Stimulated activated CD4-positive, alpha-beta T cell treated with anti-CD3 and anti-CD28 coated beads, Interleukin-1b, Interleukin-23, amount 100 ng/mL, for 24 hours (primary cell): ENCODE results near the gene NRP2.

Experiments
- DNase-seq, 4 experiments: peaks; one replicate each; pipeline ENCODE4 v3.0.0-alpha.2; 2020; ENCODE audit warnings: low read depth in 4 of 4, low spot score in 1 of 4

The NRP2 gene, protein sequence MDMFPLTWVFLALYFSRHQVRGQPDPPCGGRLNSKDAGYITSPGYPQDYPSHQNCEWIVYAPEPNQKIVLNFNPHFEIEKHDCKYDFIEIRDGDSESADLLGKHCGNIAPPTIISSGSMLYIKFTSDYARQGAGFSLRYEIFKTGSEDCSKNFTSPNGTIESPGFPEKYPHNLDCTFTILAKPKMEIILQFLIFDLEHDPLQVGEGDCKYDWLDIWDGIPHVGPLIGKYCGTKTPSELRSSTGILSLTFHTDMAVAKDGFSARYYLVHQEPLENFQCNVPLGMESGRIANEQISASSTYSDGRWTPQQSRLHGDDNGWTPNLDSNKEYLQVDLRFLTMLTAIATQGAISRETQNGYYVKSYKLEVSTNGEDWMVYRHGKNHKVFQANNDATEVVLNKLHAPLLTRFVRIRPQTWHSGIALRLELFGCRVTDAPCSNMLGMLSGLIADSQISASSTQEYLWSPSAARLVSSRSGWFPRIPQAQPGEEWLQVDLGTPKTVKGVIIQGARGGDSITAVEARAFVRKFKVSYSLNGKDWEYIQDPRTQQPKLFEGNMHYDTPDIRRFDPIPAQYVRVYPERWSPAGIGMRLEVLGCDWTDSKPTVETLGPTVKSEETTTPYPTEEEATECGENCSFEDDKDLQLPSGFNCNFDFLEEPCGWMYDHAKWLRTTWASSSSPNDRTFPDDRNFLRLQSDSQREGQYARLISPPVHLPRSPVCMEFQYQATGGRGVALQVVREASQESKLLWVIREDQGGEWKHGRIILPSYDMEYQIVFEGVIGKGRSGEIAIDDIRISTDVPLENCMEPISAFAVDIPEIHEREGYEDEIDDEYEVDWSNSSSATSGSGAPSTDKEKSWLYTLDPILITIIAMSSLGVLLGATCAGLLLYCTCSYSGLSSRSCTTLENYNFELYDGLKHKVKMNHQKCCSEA

DNA sequence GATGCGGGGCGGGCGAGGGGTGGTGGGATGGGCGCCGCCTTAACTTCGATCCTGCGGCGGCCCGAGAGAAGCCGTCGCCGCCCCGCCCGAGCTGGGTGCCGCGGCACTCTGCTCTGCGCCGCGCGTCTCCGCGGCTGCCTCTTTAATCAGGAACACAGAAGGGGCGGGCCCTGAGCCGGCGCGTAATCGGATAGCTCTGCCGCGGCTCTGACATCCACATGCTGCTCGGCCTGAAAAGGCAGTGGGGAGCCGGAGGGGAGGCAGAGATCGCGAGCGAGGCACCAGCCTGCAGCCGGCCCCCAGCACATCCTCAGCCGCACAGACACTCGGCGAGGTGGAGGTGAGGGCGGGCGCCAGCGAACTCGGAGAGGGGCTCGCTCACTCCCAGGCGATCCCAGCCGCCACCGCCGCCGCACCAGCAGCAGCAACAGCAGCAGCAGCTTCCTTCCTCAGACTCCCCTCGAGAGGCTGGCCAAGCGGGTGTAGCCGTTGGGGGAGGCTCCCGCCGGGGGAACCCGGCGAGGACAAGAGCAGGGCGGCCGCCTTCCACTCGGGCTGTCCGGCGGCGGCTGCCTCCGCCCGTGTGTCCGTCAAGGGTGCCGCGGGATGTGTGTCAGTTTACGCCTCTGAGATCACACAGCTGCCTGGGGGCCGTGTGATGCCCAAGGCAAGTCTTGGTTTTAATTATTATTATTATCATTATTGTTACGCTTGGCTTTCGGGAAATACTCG, at the start of gene NRP2:
Gene NRP2, plus strand, starts transcription at position 263 of the 732 bp plus-strand sequence. CDS start 790 bp downstream, outside the sequence.
- DNase-seq: peak in 1 of 4 experiments; percentile 35

DNA sequence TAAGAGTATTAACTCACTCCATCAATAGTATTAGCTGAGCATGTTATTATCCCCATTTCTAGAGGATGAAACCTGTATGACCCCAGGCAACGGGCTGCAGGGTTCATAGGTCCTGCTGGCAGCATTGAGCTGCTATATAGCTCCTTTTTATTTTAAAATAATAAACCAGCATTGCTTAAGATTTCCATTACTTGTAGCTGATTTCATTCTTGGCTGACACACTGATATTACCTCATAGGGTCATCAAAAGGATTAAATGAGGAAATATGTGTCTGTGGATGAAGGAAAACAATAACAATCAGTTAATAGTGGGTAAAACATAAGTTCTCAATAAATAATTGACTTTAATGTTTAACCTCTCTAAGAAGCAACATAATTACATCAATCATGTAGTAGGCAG, 48.3 kb upstream of the NRP2 start:
- DNase-seq: no peak

DNA sequence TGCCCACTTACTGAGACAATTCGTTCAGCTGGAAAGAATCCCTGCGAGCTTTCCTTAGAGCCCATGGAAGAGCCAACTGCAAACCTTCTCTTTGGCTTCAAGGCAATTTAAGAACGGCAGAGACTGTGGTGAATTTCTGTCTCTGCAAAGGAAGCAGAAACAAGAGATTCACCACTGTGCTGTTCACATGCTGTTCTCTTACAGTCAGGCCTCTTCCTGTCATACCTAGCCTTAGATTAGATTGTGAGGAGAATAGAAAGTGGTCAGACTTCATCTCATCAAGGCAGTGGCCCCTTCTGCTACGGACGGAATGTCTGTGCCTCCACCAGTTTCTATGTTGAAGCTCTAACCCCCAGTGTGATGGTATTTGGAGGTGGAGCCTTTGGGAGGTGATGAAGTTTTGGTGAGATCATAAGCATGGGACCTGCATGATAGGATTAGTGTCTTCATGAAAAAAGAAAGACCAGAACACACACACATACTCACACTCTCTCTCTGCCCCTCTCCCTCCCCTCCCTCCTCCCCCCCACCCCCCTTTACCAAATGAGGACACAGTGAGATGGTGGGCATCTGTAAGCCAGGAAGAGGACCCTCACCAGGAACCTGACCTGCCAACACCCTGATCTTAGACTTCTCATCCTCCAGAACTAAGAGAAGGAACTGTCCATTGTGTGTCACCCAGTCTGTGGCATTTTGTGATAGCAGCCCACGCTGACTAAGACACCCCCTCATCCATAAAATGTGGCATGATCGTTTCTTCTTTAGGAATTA, 45.6 kb upstream of the NRP2 start:
- DNase-seq: no peak

DNA sequence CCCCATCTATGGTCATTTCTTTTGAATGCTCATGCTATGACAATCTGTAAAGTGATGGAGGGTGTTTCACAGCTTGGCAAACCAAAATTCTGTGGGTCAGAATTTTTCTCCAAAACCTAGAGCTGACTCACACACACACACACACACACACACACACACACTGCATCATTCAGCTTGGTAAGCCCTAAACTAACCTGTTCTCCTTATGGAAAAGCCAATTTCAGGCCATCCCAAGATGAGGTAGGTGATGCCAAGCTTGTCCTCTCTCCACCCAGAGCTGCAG, 45.0 kb upstream of the NRP2 start:
- DNase-seq: no peak

DNA sequence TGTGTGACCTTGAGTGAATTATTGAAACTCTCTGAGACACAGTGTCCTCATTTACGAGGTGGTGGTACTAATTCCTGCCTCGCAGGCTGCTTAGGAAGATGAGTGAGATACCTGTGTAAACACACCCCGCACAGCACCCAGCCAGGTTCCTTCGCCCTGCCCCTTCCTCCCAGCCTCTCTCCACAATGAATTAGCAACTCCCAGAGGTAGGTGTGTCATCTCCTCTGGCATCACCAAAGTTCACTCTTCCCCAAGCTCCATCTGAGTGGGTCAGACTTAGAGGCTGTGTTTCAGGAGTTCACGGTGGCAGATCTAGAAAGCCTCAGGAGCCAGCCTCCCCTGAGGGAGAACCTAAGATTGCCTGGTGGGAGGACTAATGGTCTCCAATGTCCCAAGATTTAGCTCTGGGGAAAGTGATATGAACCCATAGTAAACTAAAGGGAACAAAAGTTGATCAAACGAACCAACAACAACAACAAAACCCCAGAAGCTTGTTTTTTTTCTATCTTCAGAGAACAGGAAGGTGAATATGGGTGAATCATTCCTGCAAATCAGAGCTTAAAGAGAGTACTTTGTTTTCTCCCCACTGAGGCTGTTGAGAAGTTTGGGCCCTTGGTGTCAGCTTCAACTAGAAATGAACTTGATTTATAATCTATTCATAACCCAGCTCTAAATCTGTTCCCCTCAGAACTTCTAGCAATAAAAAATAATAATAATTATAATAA, 44.4 kb upstream of the NRP2 start:
- DNase-seq: no peak

DNA sequence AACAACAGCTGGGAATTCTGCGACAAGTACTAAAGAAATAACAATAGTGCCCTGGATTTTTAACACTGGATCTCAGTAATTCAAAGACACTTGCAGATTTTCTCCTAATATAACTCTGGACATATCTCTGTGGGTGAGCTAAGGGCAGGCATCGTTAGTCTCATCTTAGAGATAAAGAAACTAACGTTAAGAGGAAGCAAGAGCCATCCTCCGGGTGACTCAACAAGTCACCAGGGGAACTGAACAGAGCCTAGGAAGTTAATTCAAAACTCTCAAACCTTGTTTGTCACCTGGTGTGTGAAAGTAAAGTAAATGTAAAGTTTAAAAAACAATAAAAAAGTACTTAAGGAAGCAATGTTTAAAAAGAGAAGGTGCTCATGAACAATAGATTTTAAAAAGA, 41.6 kb upstream of the NRP2 start:
- DNase-seq: no peak

DNA sequence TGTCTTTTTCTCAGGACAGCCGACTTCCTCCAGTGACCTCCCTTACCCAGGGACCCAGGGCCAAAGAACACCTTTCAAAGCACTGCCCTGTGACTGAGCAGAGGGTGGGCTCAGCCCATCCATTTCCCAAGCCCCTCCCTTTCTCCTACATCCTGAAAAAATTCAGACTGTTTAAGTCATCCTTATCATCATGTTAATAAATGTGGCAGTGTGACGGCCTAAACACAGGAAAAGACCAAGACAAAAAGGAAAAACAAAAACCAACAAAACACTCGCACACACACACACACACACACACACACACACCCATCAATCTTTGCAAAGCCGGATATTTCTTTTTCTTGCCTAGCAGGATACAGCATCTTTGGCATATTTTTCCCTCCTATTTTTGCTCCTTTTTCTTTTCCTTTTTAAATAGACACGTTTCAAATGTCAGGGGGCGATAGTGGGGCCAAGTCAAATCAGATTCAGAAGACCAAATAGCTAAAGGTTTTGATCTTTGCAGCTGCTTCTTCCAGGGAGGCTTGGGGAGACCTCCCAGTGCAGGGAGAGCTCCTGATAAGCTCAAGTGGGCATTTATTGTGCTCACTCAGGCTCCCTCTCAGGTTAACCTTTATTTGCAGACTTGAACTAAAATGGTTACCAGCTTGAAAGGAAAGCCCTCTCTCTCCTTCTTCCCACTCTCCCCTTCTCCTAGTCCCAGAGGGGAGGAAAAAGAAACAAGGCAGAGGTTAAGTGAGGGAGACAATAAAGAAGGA, 39.5 kb upstream of the NRP2 start:
- no peak for DNase-seq

DNA sequence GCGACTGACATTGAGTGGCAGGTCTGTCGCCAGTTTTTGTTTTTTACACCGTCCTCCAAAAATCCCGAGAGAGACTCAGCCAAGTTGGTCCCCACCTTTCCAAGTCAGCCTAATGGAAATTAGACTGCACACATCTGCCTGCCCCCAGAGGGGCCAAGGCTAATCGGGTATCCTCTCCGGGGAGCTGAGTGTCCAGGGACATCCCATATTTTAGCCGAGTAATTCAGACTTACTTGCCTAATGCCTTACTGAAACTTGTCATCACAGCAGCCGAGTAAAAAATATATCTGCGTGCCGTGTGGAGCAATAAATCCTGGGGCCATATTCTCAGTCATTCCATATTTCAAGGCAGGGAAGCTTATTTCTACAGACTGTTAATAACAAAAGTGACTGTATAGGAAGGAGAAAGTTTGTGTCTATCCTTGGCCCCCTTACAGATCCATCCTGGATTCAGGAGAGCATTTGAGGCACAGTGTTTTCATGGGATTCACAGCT, 38.9 kb upstream of the NRP2 start:
- DNase-seq: no peak

DNA sequence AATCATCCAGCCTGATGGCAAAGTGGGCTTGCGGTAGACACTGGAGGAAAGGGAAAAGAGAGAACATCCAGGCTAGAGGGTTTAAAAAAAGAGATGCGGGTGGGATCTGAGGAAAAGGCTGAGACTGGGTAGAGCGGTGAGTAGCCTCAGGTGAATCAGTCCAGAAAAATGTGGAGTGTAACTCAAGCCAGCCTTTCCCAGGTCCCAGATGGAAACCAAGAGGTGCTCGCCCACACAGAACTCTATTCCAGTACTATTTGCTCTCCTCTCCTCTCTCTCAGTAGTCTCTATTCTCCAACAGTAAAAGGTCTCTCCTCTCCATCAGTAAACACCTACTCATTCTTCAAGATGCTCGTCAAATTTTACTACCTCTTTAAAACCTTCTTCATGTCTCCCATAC, 38.3 kb upstream of the NRP2 start:
- no peak for DNase-seq

DNA sequence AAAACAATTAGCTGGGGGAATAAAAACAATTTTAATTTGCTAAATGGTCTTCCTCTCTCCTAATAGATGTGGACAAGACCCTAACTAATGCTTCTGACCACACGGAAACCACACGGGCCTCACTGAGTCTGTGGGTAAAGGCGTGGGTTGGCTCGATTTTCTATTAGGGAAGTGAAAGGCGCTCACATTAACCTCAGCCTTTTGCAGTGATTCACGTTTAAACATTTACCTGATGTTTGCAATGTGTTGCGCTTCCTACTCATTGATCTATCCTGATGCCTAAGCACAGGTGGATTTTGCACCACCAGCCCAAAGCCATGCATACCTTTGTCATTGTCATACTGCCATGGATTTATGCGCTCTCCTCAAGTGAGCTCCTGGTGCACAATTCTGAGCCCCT, 35.6 kb upstream of the NRP2 start:
- no peak for DNase-seq

DNA sequence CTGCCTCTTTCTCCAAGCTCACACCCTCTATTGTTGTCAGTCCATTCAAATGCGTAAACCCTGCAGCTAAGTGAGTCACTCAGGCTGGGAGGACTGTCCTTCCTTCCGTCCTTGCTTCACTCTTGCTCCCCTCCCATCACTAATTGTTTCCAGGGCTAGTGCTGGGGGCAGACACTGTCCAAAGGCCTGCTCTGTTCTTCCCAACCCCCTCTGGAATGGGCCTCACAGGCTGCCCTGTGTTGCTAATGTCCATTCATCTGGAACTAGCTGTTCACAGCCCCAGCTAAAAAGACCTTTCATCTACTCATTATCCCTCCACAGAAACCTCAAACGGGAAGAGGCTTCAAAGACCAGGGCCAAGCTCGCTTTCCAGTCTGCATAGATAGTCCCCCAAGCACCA, 31.9 kb upstream of the NRP2 start:
- no peak for DNase-seq

DNA sequence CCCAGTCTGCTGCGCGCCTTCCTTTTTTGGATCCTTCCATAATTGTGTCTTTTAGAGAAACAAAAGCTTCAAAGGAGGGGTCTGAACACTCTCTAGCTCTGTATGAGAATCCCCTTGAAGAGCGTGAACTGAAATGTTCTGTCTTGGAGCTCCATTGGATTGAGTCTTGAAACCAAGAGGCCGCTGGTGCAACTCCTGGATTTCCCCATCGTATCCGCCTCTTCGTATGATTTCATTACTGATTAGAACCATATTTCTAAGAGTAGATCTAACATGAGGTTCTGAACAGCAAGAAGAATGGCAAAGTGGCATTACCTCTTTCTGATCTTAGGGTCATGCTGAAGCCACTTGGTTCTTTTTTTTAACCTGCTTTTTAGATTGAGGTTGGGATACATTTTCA, 31.4 kb upstream of the NRP2 start:
- no peak for DNase-seq

DNA sequence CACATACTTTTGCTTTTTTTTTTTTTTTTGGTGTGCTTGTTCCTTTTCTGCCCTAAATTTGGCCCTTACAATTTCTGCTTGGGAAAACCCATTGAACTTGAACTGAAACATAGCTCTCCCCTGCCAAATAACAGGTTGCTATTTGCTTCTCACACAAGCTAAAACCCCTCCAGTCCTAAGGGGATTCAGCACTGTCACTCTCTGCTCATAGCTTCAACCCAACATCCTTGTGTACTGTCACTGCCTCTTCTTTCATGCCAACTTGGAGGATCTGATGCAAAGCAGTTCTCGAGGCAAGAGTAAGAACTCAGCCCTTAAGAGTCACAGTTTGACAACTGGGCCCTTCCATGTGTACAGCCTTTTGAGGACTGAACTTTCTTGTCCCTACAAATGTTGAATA, 30.6 kb upstream of the NRP2 start:
- DNase-seq: no peak

DNA sequence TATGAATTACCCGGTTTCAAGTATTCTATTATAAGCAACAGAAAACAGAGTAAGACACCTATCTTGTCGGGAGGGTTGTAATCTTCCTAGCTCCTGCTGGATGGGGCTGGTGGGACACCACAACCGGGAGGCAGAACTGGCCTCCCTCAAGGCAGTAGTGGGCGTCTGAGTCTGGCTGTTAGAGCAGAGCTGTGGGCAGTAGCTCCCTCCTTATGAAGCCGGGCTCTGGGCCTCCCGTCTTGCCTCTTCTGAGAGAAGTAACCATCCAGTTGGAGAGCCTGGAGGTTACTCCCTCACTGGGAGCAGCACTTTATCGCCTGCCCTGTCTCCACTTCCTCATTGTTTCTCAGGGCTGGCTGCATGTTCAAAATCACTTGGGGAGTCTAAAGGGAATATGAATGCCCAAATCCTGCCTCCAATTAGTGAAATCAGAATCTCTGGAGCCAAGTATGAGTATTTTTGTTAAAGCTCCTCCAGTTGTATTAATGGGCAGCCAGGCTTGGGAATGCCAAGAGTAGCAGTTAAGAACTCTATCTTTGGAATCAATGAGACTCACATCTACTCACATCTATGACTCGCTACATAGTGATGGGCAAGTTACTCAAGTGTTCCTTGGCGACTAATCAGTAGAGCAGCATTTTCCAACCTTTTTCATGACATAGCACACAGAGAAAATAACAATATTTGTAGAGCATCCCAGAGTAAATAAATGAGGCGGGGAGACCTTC, 27.3 kb upstream of the NRP2 start:
- DNase-seq: no peak

DNA sequence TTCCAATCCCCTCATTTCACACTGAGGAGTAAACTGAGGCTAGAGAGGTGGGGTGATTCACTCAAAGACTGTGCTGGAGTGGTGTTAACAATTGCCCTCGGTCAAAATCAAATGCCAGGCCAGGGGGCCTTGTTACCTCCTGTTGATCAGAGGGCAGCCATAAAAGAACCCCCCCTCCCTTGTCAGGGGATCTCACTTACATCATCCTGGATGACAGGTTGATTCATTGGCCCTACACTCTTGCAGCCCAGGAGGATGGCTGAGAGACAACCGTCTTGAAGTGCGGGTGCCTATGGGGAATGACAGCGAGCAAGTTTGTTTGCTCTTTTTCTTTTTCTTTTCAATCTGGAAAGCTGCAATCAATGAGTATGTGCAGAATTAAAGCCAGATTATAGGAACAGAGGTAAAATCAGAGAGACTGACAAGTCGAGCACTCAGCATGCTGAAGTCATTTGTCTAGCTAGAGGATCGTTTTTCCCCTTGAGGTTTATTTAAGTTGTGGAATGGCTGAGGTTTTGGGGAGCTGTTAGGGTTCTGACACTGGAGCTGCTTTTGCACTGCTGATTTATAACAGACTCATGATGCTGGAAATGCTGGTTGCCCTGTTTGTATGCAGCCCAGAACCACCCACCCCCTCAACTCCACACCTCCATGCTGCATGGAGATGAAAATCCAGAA, 26.4 kb upstream of the NRP2 start:
- DNase-seq: no peak

DNA sequence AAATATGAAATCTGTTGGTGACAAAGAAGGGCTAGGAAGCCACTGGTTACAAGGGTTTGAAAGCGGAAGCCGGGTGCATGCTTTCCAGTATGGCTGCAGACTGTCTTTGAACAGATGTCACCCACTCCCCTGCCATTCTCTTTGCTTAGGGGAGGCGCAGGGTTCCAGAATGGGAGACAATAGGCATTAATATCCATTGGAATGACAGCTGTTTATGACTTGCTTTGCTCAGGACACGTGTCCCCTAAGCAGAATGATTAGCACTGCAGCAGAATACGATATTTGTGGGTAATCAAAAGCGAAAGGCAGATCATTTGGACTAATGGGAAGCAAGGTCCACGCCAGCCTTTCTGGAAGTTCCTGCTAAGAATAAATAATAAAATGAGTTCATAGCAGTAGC, 25.8 kb upstream of the NRP2 start:
- no peak for DNase-seq

DNA sequence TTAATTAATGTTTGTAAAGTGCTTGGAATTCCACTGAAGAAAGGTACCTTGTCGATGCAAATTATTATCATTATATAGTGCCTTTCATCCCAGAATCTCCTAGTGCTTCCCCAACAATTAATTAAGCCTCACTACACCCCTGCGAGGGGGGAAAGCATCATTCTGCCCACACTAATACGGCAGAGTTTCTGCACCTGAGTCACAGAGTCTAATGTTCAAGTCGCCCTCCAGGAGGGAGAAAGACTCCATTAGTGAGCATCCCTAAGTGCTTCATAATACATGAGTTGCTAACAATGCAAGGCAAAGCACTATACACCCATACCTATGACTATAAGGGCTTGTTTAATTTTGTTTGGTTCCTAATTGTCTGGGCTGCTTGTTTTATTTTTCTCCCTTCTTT, 25.4 kb upstream of the NRP2 start:
- DNase-seq: no peak

DNA sequence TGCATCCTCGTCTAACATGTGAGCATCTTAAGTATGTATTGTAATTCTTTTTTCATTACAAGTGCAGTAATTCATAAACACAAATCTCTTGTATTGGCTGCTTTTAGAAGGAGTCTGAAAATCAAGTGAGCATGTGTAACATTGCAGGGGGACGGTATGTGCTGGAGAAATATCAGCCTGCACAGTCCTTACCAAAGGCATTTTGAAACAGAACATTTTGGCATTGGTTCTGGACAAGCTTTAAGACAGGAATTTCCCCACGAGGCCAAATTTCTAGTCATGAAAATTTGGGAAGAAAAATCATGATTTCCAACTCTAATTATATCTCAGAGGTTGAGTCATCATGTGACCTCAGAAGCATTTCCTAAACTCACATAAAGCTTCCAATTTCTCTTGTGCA, 24.7 kb upstream of the NRP2 start:
- DNase-seq: no peak
